Umbilical cord (tissue), 2 donors: ENCODE results near the gene SPAG4. TPM values are rescaled to one million over a fixed set of nuclear protein-coding genes. Genes with fewer than 3 reads are reported as not detected.

ENCODE experiments used
- DNase-seq: peaks from one replicate; pipeline ENCODE4 v3.0.0-alpha.2; 2015; ENCODE audit warnings: low spot score
- total RNA-seq: library from RNA; depleted of rRNA; stranded (reverse); fragments of >200 nt; gene quantifications from one replicate; pipeline ENCODE4 v1.2.3, GENCODE V29; 2014; ENCODE audit warnings: low replicate concordance; ENCODE audit not compliant: insufficient read depth

Gene SPAG4
- total RNA-seq, 1 donor from 2014 or later = 15.6 TPM

DNA sequence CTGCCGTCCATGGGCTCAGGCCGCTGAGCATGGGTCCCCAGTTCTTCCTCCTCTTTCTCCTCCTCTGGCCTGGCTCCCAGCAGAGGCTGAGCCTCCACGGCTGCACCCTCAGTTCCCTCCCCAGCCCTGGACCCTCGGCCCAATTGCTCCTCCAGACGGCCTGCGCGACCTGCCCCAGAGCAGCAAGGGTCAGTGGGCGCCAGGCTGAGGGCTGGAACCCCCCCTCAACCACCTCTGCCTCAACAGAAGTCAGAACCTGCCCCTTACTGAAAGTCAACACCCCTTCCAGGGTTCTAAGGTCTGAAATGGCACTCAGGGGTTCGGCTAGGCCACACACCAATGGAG is 15.9 kb upstream of the SPAG4 start:
- no peak for DNase-seq

DNA sequence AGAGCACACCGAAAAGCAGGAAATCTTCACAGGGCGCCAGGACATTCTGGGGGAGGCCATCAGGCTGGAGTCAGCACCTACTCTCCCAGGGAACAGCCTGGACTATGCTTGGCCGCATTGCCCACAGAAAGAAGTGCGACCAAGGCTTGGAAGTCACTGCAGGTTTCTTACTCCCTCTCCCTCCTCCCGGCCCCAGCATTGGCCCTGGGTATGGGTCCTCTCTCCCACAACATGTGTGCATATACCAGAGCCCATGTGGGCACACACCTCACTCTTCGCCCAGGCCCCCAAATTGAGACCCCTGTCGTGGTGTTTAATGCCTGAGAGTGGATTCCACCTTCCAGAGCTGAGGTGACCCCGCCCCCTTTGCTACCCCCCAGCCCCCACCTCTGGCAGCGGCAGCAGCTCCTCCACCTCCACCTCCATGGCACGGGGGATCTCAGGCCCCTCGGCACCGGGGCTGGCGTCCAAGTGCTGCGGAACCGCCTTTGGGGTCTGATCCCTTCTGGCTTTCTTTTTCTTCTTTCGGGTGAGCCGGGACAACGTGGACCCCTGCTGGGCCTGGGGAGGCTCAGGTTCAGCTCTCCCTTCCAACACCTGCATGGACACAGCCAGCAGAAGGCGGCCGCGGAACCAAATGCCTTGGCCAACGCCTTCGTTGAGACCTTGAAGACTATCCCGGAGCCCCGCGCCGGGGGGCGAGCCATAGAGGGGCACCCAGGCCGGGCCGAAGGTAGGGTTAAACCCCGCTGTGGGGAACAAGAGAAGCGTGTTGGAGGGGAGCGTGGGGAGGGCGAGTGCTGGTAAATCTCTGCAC is 15.2 kb upstream of the SPAG4 start:
- DNase-seq = no peak

DNA sequence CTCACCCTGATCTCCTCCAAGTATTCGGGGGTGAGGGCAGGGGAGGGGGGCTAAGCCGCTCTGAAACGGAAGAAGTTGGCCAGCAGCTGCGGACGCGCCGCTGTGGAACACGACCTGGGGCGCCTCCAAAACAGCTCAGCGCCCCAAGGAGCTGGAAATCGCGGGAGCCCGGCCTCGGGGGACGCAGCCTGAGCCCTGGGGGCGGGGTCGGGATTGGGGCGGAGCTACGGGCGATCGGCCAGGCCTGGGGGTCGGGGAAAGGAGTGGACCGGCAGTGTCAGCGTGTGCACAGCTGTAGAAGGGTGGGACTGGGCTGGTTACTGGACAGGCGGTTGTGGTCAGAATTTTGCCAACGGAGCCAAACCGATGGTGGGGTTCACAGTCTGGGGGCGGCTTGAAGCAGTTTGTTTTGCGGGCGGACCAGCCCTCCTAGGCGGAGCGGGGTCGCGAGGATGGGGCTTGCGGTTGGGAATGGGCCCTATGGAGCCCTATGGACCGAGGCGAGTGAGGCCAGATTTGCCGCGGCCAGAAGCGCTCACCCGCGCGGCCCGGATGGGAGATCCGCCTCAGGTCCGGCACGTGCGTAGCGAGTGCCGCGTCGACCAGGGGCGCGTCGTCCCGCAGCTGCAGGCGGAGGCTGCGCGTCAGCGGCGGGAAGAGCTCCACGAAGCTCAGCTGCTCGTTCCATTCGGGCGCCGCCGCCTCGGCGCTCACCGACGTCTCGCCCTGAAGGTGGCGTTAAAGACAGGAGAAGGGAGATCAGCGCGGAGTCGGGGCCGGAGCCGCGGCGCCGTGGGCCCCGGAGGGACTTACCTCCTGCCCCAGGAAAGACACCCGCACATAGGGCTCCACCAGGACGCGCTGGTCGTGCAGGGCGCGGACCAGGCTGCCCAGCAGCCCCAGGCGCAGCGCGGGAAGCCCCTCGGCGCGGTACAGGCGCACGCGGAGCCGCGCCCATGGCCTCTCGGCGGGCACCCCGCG is 14.3 kb upstream of the SPAG4 start:
- DNase-seq = peak; percentile 74

DNA sequence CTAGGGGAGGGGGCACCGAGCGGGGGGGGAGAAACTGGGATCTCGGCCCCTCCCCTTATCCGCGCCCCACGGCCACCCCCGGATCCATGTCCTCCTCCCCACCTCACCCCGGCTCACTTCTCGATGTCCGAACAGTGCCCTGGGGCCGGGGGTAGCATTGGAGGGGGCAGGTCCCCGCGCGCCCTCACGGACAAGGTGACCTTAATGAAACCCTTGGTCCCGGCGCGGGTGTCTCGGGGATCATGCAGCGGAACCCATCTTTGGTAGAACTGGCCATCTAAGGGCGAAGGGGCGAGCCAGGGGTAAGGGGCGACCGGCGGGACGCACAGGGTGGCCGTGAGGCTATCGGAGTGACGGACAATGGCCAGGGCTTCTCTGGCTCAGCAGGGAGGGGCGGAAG is 13.6 kb upstream of the SPAG4 start:
- DNase-seq = no peak

DNA sequence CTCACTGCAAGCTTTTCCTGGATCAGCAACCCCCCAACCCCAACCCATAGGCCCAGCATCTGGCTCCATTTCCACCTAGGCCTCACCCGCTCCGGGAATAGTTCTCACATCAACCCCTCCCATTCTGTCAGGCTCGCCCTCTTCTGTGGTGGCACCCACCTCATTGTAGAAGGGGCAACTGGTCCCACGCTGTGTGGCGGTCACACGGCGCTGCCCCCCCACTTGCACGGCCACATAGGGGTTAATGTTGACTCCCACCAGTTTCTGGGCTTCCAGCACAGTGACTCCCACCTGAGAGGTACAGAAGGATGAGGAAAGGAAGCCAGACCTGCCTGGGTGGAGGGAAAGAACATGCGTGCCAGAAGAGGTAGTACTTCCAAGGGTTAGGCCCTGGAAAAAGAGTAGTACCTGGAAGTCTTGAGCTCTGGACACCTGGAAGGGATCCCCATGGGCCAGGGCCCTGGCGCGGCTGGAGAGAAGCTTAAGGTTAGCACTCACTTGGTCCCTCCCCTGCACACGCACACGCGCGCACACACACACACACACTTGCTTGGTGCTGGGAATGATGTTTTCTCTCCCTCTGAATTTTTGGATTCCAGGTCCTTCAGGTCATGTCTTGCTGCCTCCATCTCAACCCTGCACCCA is 12.7 kb upstream of the SPAG4 start:
- DNase-seq = no peak

DNA sequence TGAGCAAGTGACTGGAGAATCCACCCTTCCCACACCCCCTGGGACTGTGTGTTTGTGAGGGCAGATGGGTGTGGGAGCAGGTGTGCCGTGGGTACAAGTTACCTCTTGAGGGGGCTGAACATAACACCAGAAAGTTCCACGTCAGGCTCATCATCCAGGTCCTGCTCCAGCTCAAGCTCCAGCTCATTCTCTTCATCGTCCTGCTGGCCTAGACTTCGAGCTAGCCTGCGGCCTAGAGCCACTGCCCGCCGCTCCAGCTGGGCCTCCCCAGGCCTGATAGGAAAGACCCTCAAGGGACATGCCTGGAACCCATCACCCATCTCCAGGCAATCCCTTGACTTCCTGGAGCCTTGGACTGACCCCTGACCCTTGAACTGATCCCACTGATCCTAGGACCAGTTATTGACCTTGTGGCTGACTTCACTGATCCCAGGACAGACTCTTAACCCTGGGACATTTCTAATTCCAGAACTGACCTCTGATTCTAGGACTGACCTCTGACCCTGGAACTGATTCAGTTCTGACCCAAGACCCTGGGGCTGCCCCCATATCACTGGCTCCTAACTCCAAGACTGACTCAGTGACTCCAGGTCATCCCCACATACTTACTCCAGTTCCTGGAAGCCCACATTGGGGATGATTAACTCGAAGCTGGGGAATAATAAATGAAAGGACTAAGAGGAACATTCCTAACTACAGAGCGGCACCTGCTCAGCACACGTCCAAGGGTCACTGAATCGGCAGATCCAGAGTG is 11.8 kb upstream of the SPAG4 start:
- DNase-seq = no peak

DNA sequence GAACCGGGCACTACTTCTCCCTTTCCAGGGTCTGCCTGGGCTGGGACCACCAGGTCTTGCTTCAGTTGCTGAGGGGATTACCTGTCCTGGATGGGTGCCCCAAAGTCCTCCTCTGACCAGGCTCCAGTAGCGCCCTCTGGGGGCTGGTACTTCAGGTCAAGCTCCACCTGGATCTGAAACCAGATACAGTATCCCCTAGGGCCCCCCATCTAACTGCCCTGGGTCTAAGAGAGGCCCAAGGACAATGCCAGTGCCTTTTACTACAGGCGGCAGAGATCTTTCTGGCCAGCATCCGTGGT is 11.2 kb upstream of the SPAG4 start:
- no peak for DNase-seq

DNA sequence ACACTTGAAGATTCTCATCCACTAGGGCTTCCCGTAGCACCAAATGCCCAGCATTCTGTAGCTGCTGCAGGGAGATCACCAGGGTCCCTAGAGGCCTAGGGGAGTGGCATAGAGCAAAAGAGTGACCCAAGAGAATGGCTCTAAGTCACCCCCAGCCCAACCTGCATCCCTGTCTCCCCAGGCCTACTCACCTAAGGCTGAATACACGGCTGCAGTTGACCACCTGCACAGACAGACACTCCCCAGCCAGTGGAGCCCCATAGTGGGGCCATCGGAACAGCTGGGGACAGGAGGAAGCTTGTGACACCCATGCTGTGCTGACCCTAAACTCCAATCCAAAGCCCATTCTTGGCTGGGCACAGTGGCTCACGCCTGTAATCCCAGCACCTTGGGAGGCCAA is 9.5 kb upstream of the SPAG4 start:
- DNase-seq = no peak

DNA sequence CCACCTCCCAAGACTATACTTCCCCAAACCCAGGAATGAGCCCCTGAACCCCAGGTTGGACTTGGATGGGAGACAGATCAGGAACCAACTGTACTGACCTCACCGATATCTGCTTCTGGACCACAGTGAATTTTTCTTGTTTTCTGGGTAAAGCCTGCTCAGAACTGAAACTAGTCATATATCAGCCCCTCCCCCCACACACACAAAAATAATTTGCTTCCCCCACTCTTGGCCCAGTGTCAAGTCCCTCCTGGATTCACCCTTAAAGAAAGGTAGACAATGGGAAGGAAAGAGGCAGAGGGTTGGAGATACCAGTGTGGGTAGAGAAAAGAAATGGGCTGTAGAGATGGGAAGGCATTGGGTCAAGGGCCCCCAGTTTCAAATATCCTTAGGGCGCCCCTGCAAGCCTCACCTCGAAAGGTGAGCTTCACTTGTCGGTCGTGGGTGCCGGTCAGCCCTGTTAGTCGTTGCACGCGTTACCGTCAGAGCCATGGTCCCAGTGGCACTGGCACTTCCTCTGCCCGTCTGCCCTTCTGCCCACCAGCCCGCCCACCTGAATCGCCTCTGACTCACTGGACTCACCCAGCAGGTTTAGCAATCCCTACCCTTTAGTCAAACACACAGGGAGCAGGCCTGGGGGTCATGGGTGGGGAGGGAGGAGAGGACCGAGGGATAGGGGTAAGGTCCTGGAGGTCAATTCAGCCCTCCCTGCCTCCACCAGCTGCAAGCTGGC is 8.5 kb upstream of the SPAG4 start:
- DNase-seq = no peak

DNA sequence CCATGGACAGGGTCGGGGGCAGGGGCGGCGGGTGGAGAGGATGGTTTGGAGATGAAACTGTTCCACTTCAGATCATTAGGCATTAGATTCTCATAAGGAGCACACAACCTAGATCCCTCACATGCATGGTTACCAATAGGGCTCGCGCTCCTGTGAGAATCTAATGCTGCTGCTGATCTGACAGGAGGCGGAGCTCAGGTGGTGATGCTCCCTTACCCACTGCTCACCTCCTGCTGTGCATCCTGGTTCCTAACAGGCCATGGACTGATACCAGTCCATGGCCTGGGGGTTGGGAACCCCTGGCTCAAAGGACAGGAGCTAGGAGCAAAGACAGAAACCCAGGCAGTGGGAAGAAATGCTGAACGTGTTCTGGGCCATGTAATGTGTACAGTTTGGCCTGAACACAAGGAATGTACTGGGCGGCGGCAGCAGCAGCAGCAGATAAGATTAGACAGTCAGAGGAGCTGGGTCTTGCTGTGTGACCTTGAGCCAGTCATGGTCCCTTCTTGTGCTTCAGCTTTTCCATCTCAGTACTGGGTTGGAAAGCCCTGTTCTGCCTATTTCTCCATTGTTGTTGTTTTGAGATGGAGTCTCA is 4.7 kb upstream of the SPAG4 start:
- no peak for DNase-seq

DNA sequence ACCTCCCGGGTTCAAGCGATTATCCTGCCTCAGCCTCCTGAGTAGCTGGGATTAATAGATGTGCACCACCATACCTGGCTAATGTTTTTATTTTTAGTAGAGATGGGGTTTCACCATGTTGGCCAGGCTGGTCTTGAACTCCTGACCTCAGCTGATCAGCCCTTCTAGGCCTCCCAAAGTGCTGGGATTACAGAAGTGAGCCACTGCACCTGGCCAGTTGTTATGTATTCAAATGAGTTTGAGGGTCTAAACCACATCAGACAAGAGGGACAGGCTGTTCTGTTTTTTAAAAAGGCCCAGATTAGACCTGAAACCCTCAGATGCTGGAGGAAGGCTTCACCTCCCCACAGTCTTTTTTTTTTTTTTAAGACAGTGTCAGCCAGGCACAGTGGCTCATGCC is 4.1 kb upstream of the SPAG4 start:
- DNase-seq = no peak

DNA sequence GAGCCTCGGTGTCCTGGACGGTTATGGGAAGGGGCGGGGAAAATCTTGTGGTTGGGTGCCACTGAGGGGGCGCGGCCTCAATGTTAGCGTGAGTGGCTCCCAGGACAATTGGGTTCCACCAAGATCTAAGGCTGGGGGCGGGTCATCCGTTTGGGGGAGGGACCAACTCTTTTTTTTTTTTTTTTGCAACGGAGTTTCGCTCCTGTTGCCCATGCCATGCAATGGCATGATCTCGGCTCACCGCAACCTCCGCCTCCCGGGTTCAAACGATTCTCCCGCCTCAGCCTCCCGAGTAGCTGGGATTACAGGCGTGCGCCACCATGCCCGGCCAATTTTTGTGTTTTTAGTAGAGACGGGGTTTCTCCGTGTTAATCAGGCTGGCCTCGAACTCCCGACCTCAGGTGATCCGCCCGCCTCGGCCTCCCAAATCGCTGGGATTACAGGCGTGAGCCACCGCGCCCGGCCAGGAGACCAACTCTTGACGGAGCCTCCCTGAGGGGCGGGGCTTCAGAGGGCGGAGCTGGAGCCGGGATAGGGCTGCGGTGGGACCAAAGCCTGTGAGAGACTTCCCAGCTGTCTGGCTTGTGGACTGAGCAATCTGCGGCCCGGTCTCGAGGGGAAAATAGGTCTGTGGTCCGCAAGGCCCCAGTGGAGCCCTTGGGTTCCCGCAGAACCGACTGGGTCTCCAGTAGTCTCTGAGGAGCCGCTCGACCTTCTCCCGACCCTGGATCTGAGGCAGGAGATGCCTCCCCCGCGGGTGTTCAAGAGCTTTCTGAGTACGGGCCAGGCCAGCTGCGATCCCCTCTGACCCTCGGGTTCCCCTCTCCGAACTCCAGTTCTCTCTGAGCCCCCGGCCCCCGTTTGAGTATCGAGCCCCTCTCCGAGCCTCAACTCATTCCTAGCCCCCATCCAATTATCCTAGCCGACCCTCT is 1.1 kb downstream of the SPAG4 start:
- DNase-seq = peak; percentile 86

DNA sequence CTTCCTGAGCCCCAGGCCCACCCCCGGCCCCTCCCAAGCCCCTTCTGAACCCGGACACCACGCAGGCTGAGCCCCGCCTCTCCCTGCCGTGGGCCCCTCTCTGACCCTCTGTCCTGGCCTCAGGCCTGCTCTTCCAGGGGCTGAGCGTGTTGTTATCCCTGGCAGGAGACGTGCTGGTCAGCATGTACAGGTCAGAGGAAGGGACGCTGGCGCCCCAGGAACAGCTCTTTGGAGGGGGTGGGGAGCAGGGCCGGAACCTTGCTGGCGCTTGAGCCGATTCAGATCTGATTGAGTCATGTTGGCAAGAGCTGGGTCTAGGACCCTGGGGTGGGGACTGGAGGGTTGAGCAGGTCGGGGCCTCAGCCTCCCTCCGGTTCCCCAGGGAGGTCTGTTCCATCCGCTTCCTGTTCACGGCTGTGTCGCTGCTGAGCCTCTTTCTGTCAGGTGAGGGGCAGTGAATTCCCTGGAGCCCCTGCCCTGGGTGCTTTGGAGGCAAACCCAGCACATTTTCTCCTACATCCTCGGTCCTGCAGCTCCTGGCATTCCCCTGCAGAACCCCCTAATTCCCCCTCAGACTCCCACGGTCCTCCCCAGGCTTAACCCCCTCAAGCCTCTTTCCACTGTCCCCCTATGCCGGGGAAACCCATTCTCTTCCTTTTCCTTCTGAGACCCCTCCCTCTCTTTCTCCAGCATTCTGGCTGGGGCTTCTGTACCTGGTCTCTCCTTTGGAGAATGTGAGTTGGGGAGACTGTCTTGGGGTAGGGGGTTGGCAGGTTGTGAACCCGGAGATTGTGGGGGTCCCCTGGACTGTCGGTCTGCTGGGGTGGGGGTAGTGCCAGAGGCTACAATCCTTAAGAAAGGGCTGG is 2.0 kb downstream of the SPAG4 start:
- DNase-seq = peak; percentile 79

DNA sequence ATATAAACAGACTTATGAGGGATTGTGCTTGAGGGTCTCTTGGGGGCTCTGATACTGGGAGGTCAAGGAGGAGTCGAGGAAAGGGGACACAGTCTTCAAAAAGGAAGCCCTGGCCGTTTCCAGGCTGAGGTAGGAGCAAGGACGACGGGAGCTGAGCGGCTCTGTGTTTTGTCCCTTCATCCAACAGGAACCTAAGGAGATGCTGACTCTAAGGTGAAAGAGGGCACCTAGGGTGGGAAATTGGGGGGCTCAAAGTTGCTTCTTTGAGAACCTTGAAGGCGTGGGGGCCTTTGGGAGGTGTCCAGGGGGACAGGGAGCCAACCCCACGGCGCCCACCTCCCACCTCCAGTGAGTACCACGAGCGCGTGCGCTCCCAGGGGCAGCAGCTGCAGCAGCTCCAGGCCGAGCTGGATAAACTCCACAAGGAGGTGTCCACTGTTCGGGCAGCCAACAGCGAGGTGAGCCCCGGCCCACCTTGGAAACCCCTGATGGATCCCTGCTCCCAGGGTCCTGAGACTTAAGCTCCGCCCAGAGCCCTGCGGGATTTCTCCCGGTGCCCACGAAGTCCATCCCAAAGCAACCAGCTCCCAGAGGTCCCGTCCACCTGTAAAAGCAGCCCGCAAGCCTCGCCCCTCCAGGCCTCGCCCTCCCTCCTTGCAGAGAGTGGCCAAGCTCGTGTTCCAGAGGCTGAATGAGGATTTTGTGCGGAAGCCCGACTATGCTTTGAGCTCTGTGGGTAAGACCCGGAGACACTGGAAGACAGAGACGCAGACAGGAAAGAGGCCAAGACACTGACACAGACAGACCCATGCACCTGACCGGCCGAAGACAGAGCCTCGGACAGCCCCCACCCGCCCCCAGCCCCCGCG is 2.9 kb downstream of the SPAG4 start:
- peak; percentile 39 for DNase-seq

DNA sequence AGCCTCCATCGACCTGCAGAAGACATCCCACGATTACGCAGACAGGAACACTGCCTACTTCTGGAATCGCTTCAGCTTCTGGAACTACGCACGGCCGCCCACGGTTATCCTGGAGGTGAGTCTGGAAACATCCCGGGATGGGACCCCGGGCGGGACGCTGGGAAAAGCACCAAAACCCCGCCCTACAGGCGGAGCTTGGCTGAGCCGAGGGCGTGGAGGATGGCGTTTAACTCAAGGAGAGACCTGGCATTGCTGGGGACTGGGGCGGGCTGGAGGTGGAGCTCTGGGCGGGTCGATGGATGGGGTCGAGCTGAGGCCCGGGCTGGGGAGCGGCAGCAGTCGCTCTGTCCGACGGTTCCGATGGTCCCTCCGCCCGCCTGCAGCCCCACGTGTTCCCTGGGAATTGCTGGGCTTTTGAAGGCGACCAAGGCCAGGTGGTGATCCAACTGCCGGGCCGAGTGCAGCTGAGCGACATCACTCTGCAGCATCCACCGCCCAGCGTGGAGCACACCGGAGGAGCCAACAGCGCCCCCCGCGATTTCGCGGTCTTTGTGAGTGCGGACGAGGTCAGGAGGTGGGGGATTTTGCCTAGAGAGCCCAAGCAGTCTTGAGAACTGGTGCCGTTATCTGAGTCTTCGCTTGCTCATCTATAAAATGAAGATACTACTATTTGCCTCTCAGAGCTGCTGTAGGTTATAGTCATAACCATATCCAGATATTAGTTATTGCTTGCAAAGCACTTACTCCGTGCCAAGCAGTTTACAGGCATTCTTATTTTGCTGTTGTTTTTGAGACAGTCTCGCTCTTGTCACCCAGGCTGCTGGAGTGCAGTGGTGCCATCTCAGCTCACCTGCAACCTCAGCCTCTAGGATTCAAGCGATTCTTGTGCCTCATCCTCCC is 3.8 kb downstream of the SPAG4 start:
- peak; percentile 87 for DNase-seq

DNA sequence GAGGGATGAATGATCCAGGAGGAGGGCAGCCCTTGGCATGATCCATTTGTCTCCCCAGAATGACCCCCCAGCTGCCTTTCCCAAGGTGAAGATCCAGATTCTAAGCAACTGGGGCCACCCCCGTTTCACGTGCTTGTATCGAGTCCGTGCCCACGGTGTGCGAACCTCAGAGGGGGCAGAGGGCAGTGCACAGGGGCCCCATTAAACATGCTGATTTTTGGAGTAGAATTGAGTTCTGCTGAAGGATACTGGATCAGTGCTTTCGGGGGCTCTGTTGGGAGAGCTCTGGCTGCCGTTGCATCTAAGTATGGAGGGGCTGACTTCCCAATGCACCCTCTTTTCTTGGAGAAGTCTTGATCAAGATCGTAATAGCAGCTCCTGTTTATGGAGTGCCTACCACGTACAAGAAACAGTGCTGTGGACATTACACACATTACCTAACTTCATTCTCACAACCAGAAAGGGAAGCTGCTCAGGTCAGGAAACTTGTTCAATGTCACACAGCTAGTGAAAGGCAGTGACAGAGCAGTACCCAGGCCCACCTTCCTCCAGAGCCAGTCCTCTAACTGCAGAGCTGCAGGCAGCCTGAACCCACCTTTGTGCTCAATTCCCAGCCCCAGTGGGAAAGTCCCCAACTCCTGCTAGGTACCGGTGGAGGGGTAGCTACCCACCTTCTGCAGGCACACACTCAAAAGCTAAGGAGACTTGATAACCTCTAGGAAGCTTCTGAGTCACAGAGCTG is 5.4 kb downstream of the SPAG4 start:
- no peak for DNase-seq
